Loucy (cell line): ENCODE measurements around the gene SHROOM2.

ENCODE experiments used
- EZH2phosphoT487 ChIP-seq: fragments of 200-600 bp; IDR thresholded peaks from 2 replicates; pipeline ENCODE4 v1.6.1; 2018; ENCODE audit warnings: antibody characterized with exemption, mild to moderate bottlenecking, moderate library complexity, borderline replicate concordance
- TF ChIP-seq, protein P1 (sequence below): fragments of 200-600 bp; sonication (generic); conservative IDR thresholded peaks from 2 replicates; pipeline ENCODE4 v1.5.1; 2014; ENCODE audit warnings: mild to moderate bottlenecking, antibody characterized with exemption, low read length

DNA sequence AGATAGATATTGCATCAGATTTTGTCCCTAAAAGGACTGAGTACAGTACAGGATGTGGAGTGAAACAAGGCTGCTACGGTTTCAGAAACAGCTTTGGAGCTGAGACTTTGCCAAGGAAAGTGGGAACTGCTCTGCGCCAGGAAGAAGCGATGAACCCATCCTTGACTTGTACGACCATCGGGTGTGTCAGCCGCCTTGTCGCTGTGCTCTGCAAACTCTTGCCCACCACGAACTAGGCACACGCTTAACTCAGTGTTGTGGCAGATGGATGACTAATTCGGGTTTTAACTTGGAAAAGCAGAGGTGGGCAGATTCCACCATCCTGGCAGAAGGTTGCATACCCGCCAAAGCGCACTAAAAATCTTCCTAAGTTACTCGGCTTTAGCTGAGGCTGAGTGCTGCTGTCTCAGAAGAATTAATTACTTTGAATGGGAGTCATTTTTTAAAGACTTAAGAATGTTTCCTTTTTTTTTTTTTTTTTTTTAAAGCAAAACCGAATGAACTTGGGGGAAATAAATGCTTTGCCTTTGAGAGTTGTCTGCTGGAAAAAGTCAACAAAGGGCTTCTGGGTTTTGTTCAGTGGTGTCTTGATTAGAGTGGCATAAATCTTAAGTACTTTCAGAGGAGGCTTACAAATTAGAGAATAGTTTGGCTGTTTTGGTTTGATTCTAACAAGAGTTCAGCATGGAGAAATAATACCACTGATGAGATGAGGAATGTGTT, 69.5 kb downstream of the SHROOM2 start:
- no peak for TF ChIP-seq EZH2phosphoT487
- TF ChIP-seq, protein P1, sequence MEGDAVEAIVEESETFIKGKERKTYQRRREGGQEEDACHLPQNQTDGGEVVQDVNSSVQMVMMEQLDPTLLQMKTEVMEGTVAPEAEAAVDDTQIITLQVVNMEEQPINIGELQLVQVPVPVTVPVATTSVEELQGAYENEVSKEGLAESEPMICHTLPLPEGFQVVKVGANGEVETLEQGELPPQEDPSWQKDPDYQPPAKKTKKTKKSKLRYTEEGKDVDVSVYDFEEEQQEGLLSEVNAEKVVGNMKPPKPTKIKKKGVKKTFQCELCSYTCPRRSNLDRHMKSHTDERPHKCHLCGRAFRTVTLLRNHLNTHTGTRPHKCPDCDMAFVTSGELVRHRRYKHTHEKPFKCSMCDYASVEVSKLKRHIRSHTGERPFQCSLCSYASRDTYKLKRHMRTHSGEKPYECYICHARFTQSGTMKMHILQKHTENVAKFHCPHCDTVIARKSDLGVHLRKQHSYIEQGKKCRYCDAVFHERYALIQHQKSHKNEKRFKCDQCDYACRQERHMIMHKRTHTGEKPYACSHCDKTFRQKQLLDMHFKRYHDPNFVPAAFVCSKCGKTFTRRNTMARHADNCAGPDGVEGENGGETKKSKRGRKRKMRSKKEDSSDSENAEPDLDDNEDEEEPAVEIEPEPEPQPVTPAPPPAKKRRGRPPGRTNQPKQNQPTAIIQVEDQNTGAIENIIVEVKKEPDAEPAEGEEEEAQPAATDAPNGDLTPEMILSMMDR, result no peak
